ENCODE measurements around the gene GRK7. TPM values are rescaled to one million over a fixed set of nuclear protein-coding genes. Genes with fewer than 3 reads are reported as not detected.

Gene GRK7
- total RNA-seq, 1 experiment from 2014 or later, result not detected

GRCh38 chr3:141723255-141723654 lies 40.0 kb upstream of the GRK7 start:
- no peak for DNase-seq (ENCODE audit: low read depth, low spot score)
- Histone ChIP-seq H3K79me2 (ENCODE audit: insufficient read depth, low read length) (no peaks in the 10 kb centered on the region), H3K4me3 (replicated peaks in 1 of 2; ENCODE audit: low read depth in 1 of 2, low read length in 2 of 2) (no peak overlapping the region), H3K9me3 (ENCODE audit: control insufficient read depth in 1 of 2, insufficient read depth in 1 of 2, low read depth in 1 of 2, low read length in 2 of 2) (no peaks in the 10 kb centered on the region), H3K4me1 (ENCODE audit: control insufficient read depth in 1 of 2, insufficient read depth in 2 of 2, low read length in 2 of 2) (no peaks in the 10 kb centered on the region), H3K9me2 (ENCODE audit: insufficient read depth) (no peaks in the 10 kb centered on the region), H3K27ac (ENCODE audit: low read depth, low read length) (no peak overlapping the region), H3K36me3 (ENCODE audit: control insufficient read depth in 1 of 2, insufficient read depth in 2 of 2, low read length in 2 of 2) (no peaks in the 10 kb centered on the region), H3K27me3 (ENCODE audit: insufficient read depth, low read length) (no peaks in the 10 kb centered on the region), H3K4me2 (ENCODE audit: low read length) (no peak overlapping the region), H2AFZ (ENCODE audit: low read depth, low read length, poor library complexity, severe bottlenecking) (no peak overlapping the region), H4K20me1 (ENCODE audit: insufficient read depth) (no peaks in the 10 kb centered on the region), H3K9ac (ENCODE audit: low read length) (no peak overlapping the region)
- TF ChIP-seq RAD21 (IDR thresholded peaks at IDR 0.05; ENCODE audit: low read depth) (no peak), ZBTB33 (IDR thresholded peaks at IDR 0.05; ENCODE audit: extremely low read depth, insufficient replicate concordance, low read length) (no peak)
- CTCF ChIA-PET, result no interaction called here
- RAD21 ChIA-PET (ENCODE audit: low non-redundant PET in 1 of 2, low total read pairs in 2 of 2, uncharacterized antibody in 2 of 2, unreplicated experiment in 2 of 2), result no interaction called here
- POLR2A ChIA-PET, result no interaction called here
- intact Hi-C loops (cut with micrococcal nuclease), result no loop called here
- no TSS peak for BruUV-seq (replicated peaks)
- no peak for ATAC-seq

- H3K9me3 ChIP-seq (ENCODE audit: control insufficient read depth in 1 of 2, insufficient read depth in 1 of 2, low read depth in 1 of 2, low read length in 2 of 2), result no peaks in the 10 kb centered on the region
- H3K9me2 ChIP-seq (ENCODE audit: insufficient read depth), result no peaks in the 10 kb centered on the region
- POLR2A ChIA-PET, result no interaction called here
- no peak overlapping the region for H3K27ac ChIP-seq (ENCODE audit: low read depth, low read length)
- H3K4me2 ChIP-seq (ENCODE audit: low read length), result no peak overlapping the region
- intact Hi-C loops (cut with micrococcal nuclease), result no loop called here
- no peak overlapping the region for H3K4me3 ChIP-seq (replicated peaks in 1 of 2; ENCODE audit: low read depth in 1 of 2, low read length in 2 of 2)
- H3K9ac ChIP-seq (ENCODE audit: low read length), result no peak overlapping the region
- no peaks in the 10 kb centered on the region for H4K20me1 ChIP-seq (ENCODE audit: insufficient read depth)
- H3K4me1 ChIP-seq (ENCODE audit: control insufficient read depth in 1 of 2, insufficient read depth in 2 of 2, low read length in 2 of 2), result no peaks in the 10 kb centered on the region
- CTCF ChIA-PET, result interaction anchor here (1.6 kb wide), 1 partner anchor 14 kb away, joined by 3 read pairs; the partner anchor contains the start of gene RNF7
- no peaks in the 10 kb centered on the region for H3K36me3 ChIP-seq (ENCODE audit: control insufficient read depth in 1 of 2, insufficient read depth in 2 of 2, low read length in 2 of 2)
- ATAC-seq (no peak), DNase-seq (ENCODE audit: low read depth, low spot score) (no peak)
- no peaks in the 10 kb centered on the region for H3K27me3 ChIP-seq (ENCODE audit: insufficient read depth, low read length)
- RAD21 ChIA-PET (ENCODE audit: low non-redundant PET in 1 of 2, low total read pairs in 2 of 2, uncharacterized antibody in 2 of 2, unreplicated experiment in 2 of 2), result no interaction called here
- H3K79me2 ChIP-seq (ENCODE audit: insufficient read depth, low read length), result no peaks in the 10 kb centered on the region
- H2AFZ ChIP-seq (ENCODE audit: low read depth, low read length, poor library complexity, severe bottlenecking), result no peak overlapping the region
- BruUV-seq (replicated peaks), result no TSS peak
- TF ChIP-seq EZH2phosphoT487 (IDR thresholded peaks at IDR 0.05; ENCODE audit: borderline replicate concordance), result no peak
- TF ChIP-seq EGR1 (IDR thresholded peaks at IDR 0.05; ENCODE audit: low read depth), result no peak
- TF ChIP-seq SP1 (IDR thresholded peaks at IDR 0.05; ENCODE audit: low read depth), result no peak
- TF ChIP-seq POLR2A (IDR thresholded peaks at IDR 0.05; ENCODE audit: borderline replicate concordance, extremely low read depth, insufficient read depth, insufficient read length), result no peak
- TF ChIP-seq ATF3 (IDR thresholded peaks at IDR 0.05), result no peak
- TF ChIP-seq JUND (IDR thresholded peaks at IDR 0.05), result no peak
- no peak for TF ChIP-seq SIN3A (IDR thresholded peaks at IDR 0.05; ENCODE audit: low read depth)
- no peak for TF ChIP-seq MAX (IDR thresholded peaks at IDR 0.05)
- no peak for TF ChIP-seq CBX3 (IDR thresholded peaks at IDR 0.05; ENCODE audit: low read depth)
- TF ChIP-seq TCF7L2 (IDR thresholded peaks at IDR 0.05; ENCODE audit: borderline replicate concordance, extremely low read depth, insufficient read depth, insufficient read length), result no peak
- no peak for TF ChIP-seq ZBTB33 (IDR thresholded peaks at IDR 0.05; ENCODE audit: extremely low read depth, insufficient replicate concordance, low read length)
- no peak for TF ChIP-seq ELF1 (IDR thresholded peaks at IDR 0.05; ENCODE audit: borderline replicate concordance, low read depth)
- no peak for TF ChIP-seq ZFX (IDR thresholded peaks at IDR 0.05)
- no peak for TF ChIP-seq YY1 (IDR thresholded peaks at IDR 0.05; ENCODE audit: extremely low read depth, insufficient replicate concordance, low read depth, low read length)
- no peak for TF ChIP-seq FOSL1 (IDR thresholded peaks at IDR 0.05; ENCODE audit: low read depth)
Measured at GRCh38 chr3:141724186-141724585, 39.0 kb upstream of the GRK7 start.
